Activated T-helper 1 cell treated with anti-CD3 and anti-CD28 coated beads, Interleukin-2, amount 50 U/mL, for 16 hours (primary cell): ENCODE measurements around the gene SEC14L2.
"Not testable (repeated sequence)": the region's sequence is repeated elsewhere in the genome, so short reads cannot be mapped to it uniquely, and the experiment has no call there.

Experiments
- DNase-seq, 2 donors: peaks; one replicate each; pipeline ENCODE4 v3.0.0-alpha.2; 2020; ENCODE audit warnings: low read depth in 1 of 2, low spot score in 1 of 2

The SEC14L2 gene

GRCh38 chr22:30426388-30427353, 29.9 kb downstream of the SEC14L2 start:
- DNase-seq, result peak; percentile 64 to 71

GRCh38 chr22:30427871-30428270, 31.1 kb downstream of the SEC14L2 start:
- no peak for DNase-seq

GRCh38 chr22:30429887-30430286, 33.1 kb downstream of the SEC14L2 start:
- no peak for DNase-seq

GRCh38 chr22:30430933-30431332, 34.1 kb downstream of the SEC14L2 start:
- no peak for DNase-seq

- no peak for DNase-seq
Observed at GRCh38 chr22:30432096-30432495, 35.3 kb downstream of the SEC14L2 start.

GRCh38 chr22:30432520-30432919, 35.7 kb downstream of the SEC14L2 start:
- DNase-seq, result no peak

- DNase-seq, result no peak
Observed at GRCh38 chr22:30433227-30433626, 36.4 kb downstream of the SEC14L2 start.

GRCh38 chr22:30433773-30434172, 37.0 kb downstream of the SEC14L2 start:
- DNase-seq, result no peak

GRCh38 chr22:30434843-30435242, 38.0 kb downstream of the SEC14L2 start:
- no peak for DNase-seq

GRCh38 chr22:30435674-30436126, 38.9 kb downstream of the SEC14L2 start:
- peak; percentile 51 to 76 for DNase-seq

GRCh38 chr22:30436196-30436595, 39.4 kb downstream of the SEC14L2 start:
- DNase-seq, result no peak

- no peak for DNase-seq
Observed at GRCh38 chr22:30438559-30438958, 41.7 kb downstream of the SEC14L2 start.

GRCh38 chr22:30439226-30439625, 42.4 kb downstream of the SEC14L2 start:
- no peak for DNase-seq

GRCh38 chr22:30439836-30440235, 43.0 kb downstream of the SEC14L2 start:
- no peak for DNase-seq

GRCh38 chr22:30441088-30441487, 44.3 kb downstream of the SEC14L2 start:
- DNase-seq, result no peak

- DNase-seq, result no peak
Observed at GRCh38 chr22:30444632-30445437, 48.0 kb downstream of the SEC14L2 start.

- no peak for DNase-seq
Observed at GRCh38 chr22:30445438-30446145, 48.8 kb downstream of the SEC14L2 start.

- DNase-seq, result no peak
Observed at GRCh38 chr22:30447656-30448055, 50.8 kb downstream of the SEC14L2 start.

GRCh38 chr22:30451488-30451887, 54.7 kb downstream of the SEC14L2 start:
- not testable (repeated sequence) for DNase-seq

- no peak for DNase-seq
Observed at GRCh38 chr22:30452861-30453260, 56.0 kb downstream of the SEC14L2 start.
